AG10803 (cell line): ENCODE measurements around the gene PBX2.

Experiments
- DNase-seq: peaks from one replicate; pipeline ENCODE4 v3.0.0; 2010; ENCODE audit warnings: low read depth
- H3K4me3 ChIP-seq: 2 replicates; pipeline ENCODE4 v1.5.1; 2011; ENCODE audit warnings: mild to moderate bottlenecking, low read length, control low read depth
- TF ChIP-seq, protein P1 (sequence below): conservative IDR thresholded peaks from 2 replicates; pipeline ENCODE4 v1.5.1; 2011; ENCODE audit warnings: mild to moderate bottlenecking, low read length, control low read depth, inconsistent platforms

PBX2 gene

DNA sequence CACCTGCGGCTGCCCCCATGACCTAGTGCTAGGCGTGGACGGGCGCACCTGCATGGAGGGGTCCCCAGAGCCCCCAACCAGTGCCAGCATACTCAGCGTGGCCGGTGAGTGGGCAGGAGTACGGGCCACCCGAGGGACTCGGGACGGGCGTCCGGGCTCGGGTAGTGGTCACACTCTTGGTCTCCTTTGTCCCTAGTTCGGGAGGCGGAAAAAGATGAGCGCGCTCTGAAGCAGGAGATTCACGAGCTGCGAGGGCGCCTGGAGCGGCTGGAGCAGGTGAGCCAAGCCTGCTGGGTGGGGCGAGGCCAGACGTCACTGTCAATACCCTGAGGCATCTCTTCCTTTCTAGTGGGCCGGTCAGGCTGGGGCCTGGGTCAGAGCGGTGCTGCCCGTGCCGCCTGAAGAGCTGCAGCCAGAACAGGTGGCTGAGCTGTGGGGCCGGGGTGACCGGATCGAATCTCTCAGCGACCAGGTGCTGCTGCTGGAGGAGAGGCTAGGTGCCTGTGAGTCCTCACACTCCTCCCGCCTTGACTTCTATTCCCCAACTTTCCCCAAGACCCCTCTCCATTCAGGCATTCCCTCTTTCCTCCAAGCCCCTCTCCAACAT is 22.7 kb downstream of the PBX2 start:
- DNase-seq: no peak
- TF ChIP-seq, protein P1, sequence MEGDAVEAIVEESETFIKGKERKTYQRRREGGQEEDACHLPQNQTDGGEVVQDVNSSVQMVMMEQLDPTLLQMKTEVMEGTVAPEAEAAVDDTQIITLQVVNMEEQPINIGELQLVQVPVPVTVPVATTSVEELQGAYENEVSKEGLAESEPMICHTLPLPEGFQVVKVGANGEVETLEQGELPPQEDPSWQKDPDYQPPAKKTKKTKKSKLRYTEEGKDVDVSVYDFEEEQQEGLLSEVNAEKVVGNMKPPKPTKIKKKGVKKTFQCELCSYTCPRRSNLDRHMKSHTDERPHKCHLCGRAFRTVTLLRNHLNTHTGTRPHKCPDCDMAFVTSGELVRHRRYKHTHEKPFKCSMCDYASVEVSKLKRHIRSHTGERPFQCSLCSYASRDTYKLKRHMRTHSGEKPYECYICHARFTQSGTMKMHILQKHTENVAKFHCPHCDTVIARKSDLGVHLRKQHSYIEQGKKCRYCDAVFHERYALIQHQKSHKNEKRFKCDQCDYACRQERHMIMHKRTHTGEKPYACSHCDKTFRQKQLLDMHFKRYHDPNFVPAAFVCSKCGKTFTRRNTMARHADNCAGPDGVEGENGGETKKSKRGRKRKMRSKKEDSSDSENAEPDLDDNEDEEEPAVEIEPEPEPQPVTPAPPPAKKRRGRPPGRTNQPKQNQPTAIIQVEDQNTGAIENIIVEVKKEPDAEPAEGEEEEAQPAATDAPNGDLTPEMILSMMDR: no peak

DNA sequence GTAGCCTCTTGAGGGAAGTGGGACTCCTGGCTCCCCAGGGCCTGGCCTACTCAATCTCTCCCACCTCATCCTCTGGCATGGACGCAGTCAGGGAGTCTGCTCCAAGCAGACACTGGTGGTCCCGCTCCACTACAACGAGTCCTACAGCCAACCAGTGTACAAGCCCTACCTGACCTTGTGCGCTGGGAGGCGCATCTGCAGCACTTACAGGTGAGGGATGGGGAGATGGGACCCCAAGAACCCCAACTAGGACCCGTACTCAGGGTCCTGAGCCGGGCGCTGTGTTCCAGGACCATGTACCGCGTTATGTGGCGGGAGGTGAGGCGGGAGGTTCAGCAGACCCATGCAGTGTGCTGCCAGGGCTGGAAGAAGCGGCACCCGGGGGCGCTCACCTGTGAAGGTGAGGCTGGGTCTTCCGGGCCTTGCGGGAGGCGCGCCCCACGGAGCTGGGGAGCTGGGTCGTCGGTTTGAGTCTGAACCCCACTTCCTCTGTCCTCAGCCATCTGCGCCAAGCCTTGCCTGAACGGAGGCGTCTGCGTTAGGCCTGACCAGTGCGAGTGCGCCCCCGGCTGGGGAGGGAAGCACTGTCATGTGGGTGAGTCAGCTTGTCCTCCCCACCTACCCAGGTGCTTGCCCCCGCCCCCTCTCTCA is 23.5 kb downstream of the PBX2 start:
- TF ChIP-seq, protein P1: no peak
- DNase-seq: no peak
- H3K4me3 ChIP-seq: no peak overlapping the region

More for the DNA sequence above, 22.7 kb downstream of the PBX2 start:
- H3K4me3 ChIP-seq: no peak overlapping the region

DNA sequence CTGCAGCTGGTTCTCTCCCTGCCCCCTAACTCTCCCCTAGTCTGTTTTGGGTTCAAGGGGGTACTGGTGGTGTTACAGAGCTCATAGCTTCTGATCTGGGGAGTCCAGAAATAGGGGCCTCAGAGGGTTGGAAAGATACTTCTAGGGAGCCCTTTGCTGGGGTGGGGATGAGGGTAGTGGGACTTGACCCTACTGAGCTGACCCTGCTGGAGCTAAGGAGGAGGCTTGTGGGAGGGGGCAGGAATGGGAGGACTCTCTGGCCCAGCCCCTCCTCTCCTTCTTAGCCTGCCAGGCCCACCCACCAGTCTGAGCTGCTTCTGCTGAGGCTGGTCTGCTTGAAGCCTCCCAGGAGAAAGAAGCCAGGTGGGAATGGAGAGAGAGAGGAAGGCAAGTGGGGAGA is 25.7 kb downstream of the PBX2 start, which contains the start of gene EGFL8:
EGFL8 (plus strand) TSS at position 301 of the 400 bp plus-strand sequence. CDS start 1,571 bp downstream, outside the sequence.
- H3K4me3 ChIP-seq: no peak within 1 kb of the TSS
- TF ChIP-seq, protein P1: no peak
- no peak for DNase-seq

DNA sequence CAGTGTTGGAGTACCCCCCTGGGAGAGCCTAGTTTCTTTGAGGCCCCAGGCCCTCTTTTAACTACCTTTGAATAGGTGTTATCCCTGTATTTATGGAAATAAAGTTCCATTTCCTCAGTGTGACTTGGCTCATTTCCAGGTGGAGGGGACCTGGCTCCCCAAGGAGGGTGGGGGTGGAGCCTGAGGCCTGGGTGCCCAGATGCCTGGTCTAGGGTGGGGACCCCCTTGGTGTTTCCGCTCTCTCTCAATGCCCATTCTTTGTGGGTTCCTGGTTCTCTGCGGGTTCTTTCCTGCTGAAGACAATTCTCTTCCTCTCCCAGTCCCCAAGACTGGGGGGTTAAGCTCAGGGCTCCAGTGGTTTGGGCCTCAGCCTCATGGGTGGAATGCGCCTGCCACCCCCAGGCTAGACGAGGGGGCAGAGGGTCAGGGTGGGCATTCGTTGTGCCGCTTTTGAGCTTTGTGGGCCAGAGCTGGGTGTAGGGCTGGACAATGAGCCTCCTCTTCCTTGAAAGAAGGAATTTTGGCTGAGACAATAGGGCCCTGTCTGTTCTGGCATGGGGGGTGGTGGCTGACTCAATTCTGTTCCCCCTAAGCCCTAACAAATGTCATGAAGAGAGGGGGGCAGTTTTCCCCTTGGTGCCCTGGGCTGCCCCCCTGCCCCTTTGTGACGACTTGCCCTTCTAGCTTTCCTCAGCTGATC is 26.3 kb downstream of the PBX2 start:
- TF ChIP-seq, protein P1: no peak
- H3K4me3 ChIP-seq: no peak overlapping the region
- no peak for DNase-seq

DNA sequence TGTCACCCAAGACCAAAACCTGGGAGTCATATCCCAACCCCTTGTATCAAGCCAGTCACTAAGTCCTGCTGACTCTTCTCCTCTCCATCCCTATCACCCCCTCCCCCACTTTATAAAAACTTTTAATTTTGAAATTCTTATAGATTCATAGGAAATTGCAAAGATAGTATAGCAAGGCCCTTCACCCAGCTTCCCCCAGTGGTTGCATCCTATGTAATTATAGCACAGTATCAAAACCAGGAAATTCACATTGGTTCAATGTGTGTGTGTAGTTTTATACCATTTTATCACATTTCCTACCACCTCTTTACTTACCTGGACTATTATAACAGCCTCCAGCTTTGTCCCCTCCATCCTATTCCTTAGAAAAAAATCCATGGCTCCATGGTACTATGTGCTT is 31.9 kb downstream of the PBX2 start:
- no peak overlapping the region for H3K4me3 ChIP-seq
- DNase-seq: no peak
- TF ChIP-seq, protein P1: no peak

DNA sequence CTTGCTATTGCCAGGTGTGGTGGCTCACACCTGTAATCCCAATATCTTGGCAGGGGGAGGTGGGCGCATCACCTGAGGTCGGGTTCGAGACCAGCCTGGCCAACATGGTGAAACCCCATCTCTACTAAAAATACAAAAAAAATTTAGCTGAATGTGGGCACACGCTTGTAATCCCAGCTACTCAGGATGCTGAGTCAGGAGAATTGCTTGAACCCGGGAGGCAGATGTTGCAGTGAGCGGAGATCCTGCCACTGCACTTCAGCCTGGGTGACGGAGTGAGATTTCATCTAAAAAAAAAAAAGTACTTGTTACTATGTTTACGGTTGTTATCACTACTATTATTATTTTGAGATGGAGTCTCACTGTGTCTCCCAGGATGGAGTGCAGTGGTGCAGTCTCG is 33.1 kb downstream of the PBX2 start:
- no peak for DNase-seq
- no peak overlapping the region for H3K4me3 ChIP-seq
- TF ChIP-seq, protein P1: no peak
